Activated CD4-positive, alpha-beta T cell treated with anti-CD3 and anti-CD28 coated beads, Interleukin-2, amount 10 ng/mL, durations not matched to agents 7 days and 5 days (primary cell): ENCODE measurements around the gene NFKBIB. TPM values are rescaled to one million over a fixed set of nuclear protein-coding genes. Genes with fewer than 3 reads are reported as not detected.
"Not testable (repeated sequence)": the region's sequence is repeated elsewhere in the genome, so short reads cannot be mapped to it uniquely, and the experiment has no call there.

Experiments
- CTCF ChIA-PET: fragments of 350-600 bp; sonication (Branson Sonifier 250); formaldehyde crosslinking; loops from one replicate; lab custom pipeline; 2021; ENCODE audit warnings: antibody characterized with exemption; lab: Charles Lee
- POLR2A ChIA-PET: fragments of 350-600 bp; sonication (Branson Sonifier 250); formaldehyde crosslinking; loops from one replicate; lab custom pipeline; 2021; ENCODE audit warnings: antibody characterized with exemption; lab: Charles Lee
- DNase-seq: peaks from one replicate; pipeline ENCODE4 v3.0.0-alpha.2; 2020
- H3K27ac Mint-ChIP-seq: one replicate; pipeline ENCODE4 v1.8.0; 2021; ENCODE audit warnings: mild to moderate bottlenecking, moderate library complexity, mixed read lengths
- H3K27me3 Mint-ChIP-seq: one replicate; pipeline ENCODE4 v1.8.0; 2021; ENCODE audit warnings: mixed read lengths
- H3K36me3 Mint-ChIP-seq: one replicate; pipeline ENCODE4 v1.8.0; 2021; ENCODE audit warnings: low read depth, mixed read lengths
- H3K4me1 Mint-ChIP-seq: one replicate; pipeline ENCODE4 v1.8.0; 2021; ENCODE audit warnings: mixed read lengths
- H3K4me3 Mint-ChIP-seq: one replicate; pipeline ENCODE4 v1.8.0; 2021; ENCODE audit warnings: mild to moderate bottlenecking, moderate library complexity, mixed read lengths
- H3K9me3 Mint-ChIP-seq: one replicate; pipeline ENCODE4 v1.8.0; 2021; ENCODE audit warnings: mixed read lengths
- total RNA-seq, 2 experiments: library from RNA; stranded (reverse); gene quantifications; one replicate each; pipeline ENCODE4 v1.2.3, GENCODE V29; 2021

The NFKBIB gene
- total RNA-seq, 2 experiments from 2014 or later, result 31.6 to 32.2 TPM

DNA sequence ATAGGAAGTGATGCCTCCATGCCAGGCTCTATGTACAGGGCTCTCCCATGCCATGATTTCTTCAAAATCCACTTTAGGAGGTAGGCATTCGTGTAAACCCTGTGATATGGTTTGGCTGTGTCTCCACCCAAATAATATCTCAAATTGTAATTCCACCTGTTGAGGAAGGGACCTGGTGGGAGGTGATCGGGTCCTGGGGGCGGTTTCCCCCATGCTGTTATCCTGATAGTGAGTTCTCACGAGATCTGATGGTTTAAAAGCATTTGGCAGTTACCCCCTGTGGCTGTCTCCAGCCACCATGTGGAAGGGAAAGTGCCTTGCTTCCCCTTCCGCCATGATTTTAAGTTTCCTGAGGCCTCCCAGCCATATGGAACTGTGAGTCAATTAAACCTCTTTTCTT, 22.7 kb downstream of the NFKBIB start:
- ChIA-PET POLR2A (no interaction called here), CTCF (no interaction called here)
- H3K4me1 Mint-ChIP-seq, result peaks cover under 1% of the 10 kb centered on the region
- no peaks in the 10 kb centered on the region for H3K9me3 Mint-ChIP-seq
- no peak overlapping the region for H3K27ac Mint-ChIP-seq
- no peak for DNase-seq
- peaks cover 17% of the 10 kb centered on the region for H3K36me3 Mint-ChIP-seq
- H3K4me3 Mint-ChIP-seq, result no peak overlapping the region
- no peaks in the 10 kb centered on the region for H3K27me3 Mint-ChIP-seq

GRCh38 chr19:38924388-38924787, 24.6 kb downstream of the NFKBIB start:
- no peaks in the 10 kb centered on the region for H3K27me3 Mint-ChIP-seq
- CTCF ChIA-PET, result interaction anchor here (0.7 kb wide), 1 partner anchor 209 kb away, joined by 3 read pairs; no protein-coding TSS in a partner anchor
- peaks cover 21% of the 10 kb centered on the region for H3K36me3 Mint-ChIP-seq
- DNase-seq, result no peak
- H3K4me3 Mint-ChIP-seq, result no peak overlapping the region
- POLR2A ChIA-PET, result no interaction called here
- no peaks in the 10 kb centered on the region for H3K9me3 Mint-ChIP-seq
- H3K27ac Mint-ChIP-seq, result no peak overlapping the region
- peaks cover 18% of the 10 kb centered on the region for H3K4me1 Mint-ChIP-seq

- peak overlapping the region; percentile 93 for H3K27ac Mint-ChIP-seq
- H3K27me3 Mint-ChIP-seq, result no peaks in the 10 kb centered on the region
- POLR2A ChIA-PET, result no interaction called here
- peaks cover 27% of the 10 kb centered on the region for H3K36me3 Mint-ChIP-seq
- H3K4me3 Mint-ChIP-seq, result peak overlapping the region; percentile 18
- peaks cover 34% of the 10 kb centered on the region for H3K4me1 Mint-ChIP-seq
- no peak for DNase-seq
- CTCF ChIA-PET, result interaction anchor here (2.3 to 2.9 kb wide), 2 partner anchors 28 to 218 kb away, joined by 9 to 16 read pairs; partner anchors contain the start of genes NFKBIB and SIRT2
- no peaks in the 10 kb centered on the region for H3K9me3 Mint-ChIP-seq
Measured at GRCh38 chr19:38928391-38929001, 28.7 kb downstream of the NFKBIB start.

- H3K27ac Mint-ChIP-seq, result peak within 1 kb of the TSS; percentile 93
- H3K4me3 Mint-ChIP-seq, result peak within 1 kb of the TSS; percentile 85
- H3K27me3 Mint-ChIP-seq, result no peaks in the 10 kb centered on the region
- H3K4me1 Mint-ChIP-seq, result peaks cover 34% of the 10 kb centered on the region
- DNase-seq, result peak; percentile 93
- ChIA-PET POLR2A (no interaction called here), CTCF (interaction anchor here (0.6 to 3.0 kb wide), 63 partner anchors 9 to 710 kb away, joined by 3 to 20 read pairs (median 4); partner anchors contain the start of genes ACTN4, CCER2, EIF3K and FAM98C)
- H3K9me3 Mint-ChIP-seq, result no peaks in the 10 kb centered on the region
- H3K36me3 Mint-ChIP-seq, result peaks cover 31% of the 10 kb centered on the region
Measured at GRCh38 chr19:38929929-38930775, 30.4 kb downstream of the NFKBIB start, which contains the start of gene SARS2. SARS2 (minus strand) TSS chr19:38930763; CDS start chr19:38930736, 27 bp downstream.

DNA sequence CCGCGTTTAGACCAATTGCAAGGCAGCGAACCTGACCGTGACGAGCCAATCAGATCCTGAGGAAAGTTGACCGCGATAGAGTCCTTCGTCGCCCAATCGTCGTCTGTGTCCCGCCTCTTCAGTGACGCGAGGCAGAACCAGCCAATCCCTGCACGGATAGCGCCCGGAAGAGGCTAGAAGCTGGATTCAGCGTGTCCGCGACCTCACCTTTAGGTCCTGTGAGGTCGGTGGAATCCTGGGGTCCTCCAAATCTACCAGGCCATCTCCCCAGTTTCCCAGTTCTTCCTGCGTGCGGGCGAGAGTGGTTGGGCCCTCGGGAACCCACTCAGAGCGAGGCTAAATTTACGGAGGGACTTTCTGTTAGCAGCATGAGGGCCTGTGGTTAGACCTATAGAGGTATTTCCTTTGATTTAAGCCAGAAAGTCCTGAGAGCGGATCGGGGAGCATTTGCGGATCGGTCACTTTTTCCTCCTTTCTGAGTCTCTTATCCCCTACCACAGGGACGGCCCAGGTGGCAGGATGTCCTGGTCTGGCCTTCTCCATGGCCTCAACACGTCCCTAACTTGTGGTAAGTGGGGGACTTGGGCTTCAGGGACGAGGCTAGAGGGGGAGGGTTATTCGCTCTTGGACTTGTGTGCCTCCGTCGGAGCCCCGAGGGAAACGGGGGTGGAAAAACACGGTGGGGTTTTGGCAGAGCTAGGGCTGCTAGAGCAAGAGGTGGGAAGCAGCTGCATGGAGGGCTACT, 31.2 kb downstream of the NFKBIB start, which contains the start of gene MRPS12:
MRPS12 (plus strand) TSS at position 169 of the 745 bp plus-strand sequence; CDS start at position 520, 351 bp downstream.
- Mint-ChIP-seq H3K9me3 (no peaks in the 10 kb centered on the region), H3K27me3 (no peaks in the 10 kb centered on the region), H3K4me1 (peaks cover 34% of the 10 kb centered on the region), H3K4me3 (peak within 1 kb of the TSS; percentile 85), H3K27ac (peak within 1 kb of the TSS; percentile 93), H3K36me3 (peaks cover 32% of the 10 kb centered on the region)
- ChIA-PET CTCF (interaction anchor here (0.7 to 3.0 kb wide), 63 partner anchors 10 to 711 kb away, joined by 3 to 20 read pairs (median 4); partner anchors contain the start of genes ACTN4, CCER2, EIF3K and FAM98C), POLR2A (no interaction called here)
- peak; percentile 99 for DNase-seq

DNA sequence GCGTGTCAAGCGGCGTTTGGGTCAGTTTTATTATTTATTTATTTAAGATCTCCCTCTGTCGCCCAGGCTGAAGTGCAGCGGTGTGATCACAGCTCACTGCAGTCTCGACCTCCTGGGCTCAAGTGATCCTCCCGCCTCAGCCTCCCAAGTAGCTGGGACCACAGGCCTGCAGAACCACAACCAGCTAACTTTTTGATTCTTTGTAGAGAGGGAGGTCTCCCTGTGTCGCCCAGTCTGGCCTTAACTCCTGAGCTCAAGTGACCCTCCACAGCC, 31.7 kb downstream of the NFKBIB start:
- CTCF ChIA-PET, result interaction anchor here (0.9 to 3.0 kb wide), 11 partner anchors 9 to 536 kb away, joined by 3 to 17 read pairs (median 4); partner anchors contain the start of genes EIF3K and MAP4K1
- H3K9me3 Mint-ChIP-seq, result no peaks in the 10 kb centered on the region
- peaks cover 34% of the 10 kb centered on the region for H3K4me1 Mint-ChIP-seq
- POLR2A ChIA-PET, result no interaction called here
- no peak for DNase-seq
- peaks cover 32% of the 10 kb centered on the region for H3K36me3 Mint-ChIP-seq
- no peaks in the 10 kb centered on the region for H3K27me3 Mint-ChIP-seq
- H3K4me3 Mint-ChIP-seq, result peak overlapping the region; percentile 85
- H3K27ac Mint-ChIP-seq, result peak overlapping the region; percentile 93

- DNase-seq, result peak; percentile 63
- no peak overlapping the region for H3K27ac Mint-ChIP-seq
- peaks cover 33% of the 10 kb centered on the region for H3K4me1 Mint-ChIP-seq
- POLR2A ChIA-PET, result no interaction called here
- H3K4me3 Mint-ChIP-seq, result peak overlapping the region; percentile 85
- no peaks in the 10 kb centered on the region for H3K9me3 Mint-ChIP-seq
- H3K27me3 Mint-ChIP-seq, result no peaks in the 10 kb centered on the region
- H3K36me3 Mint-ChIP-seq, result peaks cover 30% of the 10 kb centered on the region
- CTCF ChIA-PET, result interaction anchor here (0.5 to 1.5 kb wide), 6 partner anchors 14 to 537 kb away, joined by 3 to 5 read pairs (median 3); no protein-coding TSS in a partner anchor
Measured at GRCh38 chr19:38932425-38933179, 32.8 kb downstream of the NFKBIB start.

DNA sequence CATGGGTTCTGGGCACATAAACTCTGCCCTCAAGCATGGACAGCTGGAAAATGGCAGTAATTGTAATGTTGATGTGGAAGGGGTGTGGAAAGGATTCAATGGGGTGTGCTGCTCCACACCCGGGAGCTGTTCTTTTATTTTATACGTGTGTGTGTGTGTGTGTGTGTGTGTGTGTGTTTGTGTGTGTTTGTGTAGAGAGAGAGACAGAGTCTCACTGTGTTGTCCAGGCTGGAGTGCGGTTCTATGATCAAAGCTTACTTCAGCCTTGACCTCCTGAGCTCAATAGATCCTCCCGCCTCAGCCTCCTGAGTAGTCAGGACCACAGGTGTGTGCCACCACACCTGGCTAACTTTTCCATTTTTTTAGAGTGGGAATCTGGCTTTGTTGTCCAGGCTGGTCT, 33.8 kb downstream of the NFKBIB start:
- no peak for DNase-seq
- Mint-ChIP-seq H3K27ac (no peak overlapping the region), H3K36me3 (peaks cover 28% of the 10 kb centered on the region), H3K27me3 (no peaks in the 10 kb centered on the region), H3K4me1 (peaks cover 25% of the 10 kb centered on the region), H3K4me3 (no peak overlapping the region), H3K9me3 (no peaks in the 10 kb centered on the region)
- ChIA-PET CTCF (interaction anchor here (0.5 to 1.5 kb wide), 5 partner anchors 13 to 252 kb away, joined by 3 to 5 read pairs (median 3); no protein-coding TSS in a partner anchor), POLR2A (no interaction called here)

DNA sequence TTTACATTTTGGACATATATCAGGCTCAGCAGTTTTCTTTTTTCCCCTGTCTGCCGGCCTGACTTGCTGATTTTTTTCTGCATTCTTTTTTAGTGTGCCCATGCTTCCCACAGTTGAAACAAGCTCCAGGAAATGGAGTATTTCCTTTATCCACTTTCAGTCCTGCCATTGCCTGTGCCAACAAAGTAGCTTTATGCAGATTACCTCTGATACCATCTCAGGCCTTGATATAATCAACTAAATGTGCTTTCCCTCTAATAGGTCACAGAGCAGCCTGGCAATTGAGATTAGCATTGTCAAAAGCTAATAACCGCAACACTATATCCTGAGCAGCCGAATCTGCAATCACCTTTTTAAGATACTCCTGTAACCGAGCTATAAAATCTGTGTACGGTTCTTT, 40.2 kb downstream of the NFKBIB start:
- Mint-ChIP-seq H3K4me1 (peaks cover 36% of the 10 kb centered on the region), H3K27me3 (peaks cover 10% of the 10 kb centered on the region), H3K4me3 (no peak overlapping the region), H3K27ac (no peak overlapping the region), H3K9me3 (no peaks in the 10 kb centered on the region), H3K36me3 (peaks cover 6% of the 10 kb centered on the region)
- ChIA-PET POLR2A (no interaction called here), CTCF (interaction anchor here (1.7 to 2.4 kb wide), 2 partner anchors 10 to 12 kb away, joined by 5 to 17 read pairs; partner anchors contain the start of genes MRPS12 and SARS2)
- DNase-seq, result no peak

- Mint-ChIP-seq H3K27me3 (peaks cover 10% of the 10 kb centered on the region), H3K4me3 (peak overlapping the region; percentile 31), H3K27ac (peak overlapping the region; percentile 70), H3K4me1 (peaks cover 36% of the 10 kb centered on the region)
- H3K36me3 Mint-ChIP-seq, POLR2A ChIA-PET, DNase-seq, H3K9me3 Mint-ChIP-seq: not testable (repeated sequence)
- CTCF ChIA-PET, result interaction anchor here (2.4 kb wide), 1 partner anchor 11 kb away, joined by 17 read pairs; the partner anchor contains the start of genes MRPS12 and SARS2
Measured at GRCh38 chr19:38941466-38941865, 41.7 kb downstream of the NFKBIB start.

DNA sequence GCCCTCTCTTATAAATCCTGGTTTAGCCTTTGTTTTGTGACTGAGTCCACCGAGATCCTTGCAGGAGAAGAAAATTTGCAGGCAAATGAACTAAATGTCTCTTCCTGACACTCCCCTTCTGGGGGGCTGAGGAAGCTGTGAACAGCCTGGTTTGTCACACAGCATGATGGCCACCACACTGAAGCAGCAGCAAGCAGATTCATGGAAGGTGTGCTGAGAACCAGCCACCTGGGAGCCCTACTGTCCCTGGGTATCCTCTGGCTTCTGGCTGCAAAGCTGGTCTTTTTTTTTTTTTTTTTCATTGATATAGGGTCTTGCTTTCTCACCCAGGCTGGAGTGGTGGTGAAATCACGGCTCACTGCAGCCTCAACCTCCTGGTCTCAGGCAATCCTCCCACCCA, 42.2 kb downstream of the NFKBIB start:
- H3K27ac Mint-ChIP-seq, result peak overlapping the region; percentile 70

More for the DNA sequence above, 42.2 kb downstream of the NFKBIB start:
- POLR2A ChIA-PET, result no interaction called here
- H3K4me1 Mint-ChIP-seq, result peaks cover 36% of the 10 kb centered on the region
- no peaks in the 10 kb centered on the region for H3K36me3 Mint-ChIP-seq
- CTCF ChIA-PET, result interaction anchor here (1.2 kb wide), 1 partner anchor 12 kb away, joined by 7 read pairs; the partner anchor contains the start of genes MRPS12 and SARS2
- no peaks in the 10 kb centered on the region for H3K9me3 Mint-ChIP-seq
- peaks cover 10% of the 10 kb centered on the region for H3K27me3 Mint-ChIP-seq
- no peak for DNase-seq
- no peak overlapping the region for H3K4me3 Mint-ChIP-seq
